Measurements from ENCODE around the gene CDKAL1. TPM values are rescaled to one million over a fixed set of nuclear protein-coding genes. Genes with fewer than 3 reads are reported as not detected.

Gene CDKAL1
- total RNA-seq, 3 donors from 2014 or later, result 13.0 to 27.2 (median 18.0) TPM

GRCh38 chr6:20866036-20866435 lies 331.8 kb downstream of the CDKAL1 start:
- no peaks in the 10 kb centered on the region for H3K9me3 ChIP-seq
- no peaks in the 10 kb centered on the region for H3K27me3 ChIP-seq
- no peak overlapping the region for H3K4me3 ChIP-seq
- no peak overlapping the region for H3K27ac ChIP-seq
- H3K36me3 ChIP-seq, result no peaks in the 10 kb centered on the region
- intact Hi-C loops (cut with DNase I; ENCODE audit: low total_unique reads), result no loop called here
- TF ChIP-seq POLR2AphosphoS5 (IDR thresholded peaks at IDR 0.05), result no peak
- TF ChIP-seq CTCF (IDR thresholded peaks at IDR 0.05), result no peak
- no peak for TF ChIP-seq POLR2A (IDR thresholded peaks at IDR 0.05)
- no peak for DNase-seq (ENCODE audit: low spot score in 2 of 2)
- no peaks in the 10 kb centered on the region for H3K4me1 ChIP-seq

GRCh38 chr6:20866935-20867703 lies 332.9 kb downstream of the CDKAL1 start:
- intact Hi-C loops (cut with DNase I; ENCODE audit: low total_unique reads), result no loop called here
- Histone ChIP-seq H3K27ac (no peak overlapping the region), H3K4me3 (no peak overlapping the region), H3K27me3 (no peaks in the 10 kb centered on the region), H3K4me1 (no peaks in the 10 kb centered on the region), H3K36me3 (no peaks in the 10 kb centered on the region), H3K9me3 (no peaks in the 10 kb centered on the region)
- no peak for DNase-seq (ENCODE audit: low spot score in 2 of 2)
- TF ChIP-seq CTCF (IDR thresholded peaks at IDR 0.05) (no peak), POLR2AphosphoS5 (IDR thresholded peaks at IDR 0.05) (no peak), POLR2A (IDR thresholded peaks at IDR 0.05) (no peak)

GRCh38 chr6:20868397-20869096 lies 334.3 kb downstream of the CDKAL1 start:
- intact Hi-C loops (cut with DNase I; ENCODE audit: low total_unique reads), result no loop called here
- no peaks in the 10 kb centered on the region for H3K27me3 ChIP-seq
- no peaks in the 10 kb centered on the region for H3K36me3 ChIP-seq
- TF ChIP-seq POLR2AphosphoS5 (IDR thresholded peaks at IDR 0.05) (no peak), CTCF (IDR thresholded peaks at IDR 0.05) (no peak), POLR2A (IDR thresholded peaks at IDR 0.05) (no peak)
- no peak overlapping the region for H3K4me3 ChIP-seq
- H3K27ac ChIP-seq, result no peak overlapping the region
- H3K9me3 ChIP-seq, result no peaks in the 10 kb centered on the region
- DNase-seq (ENCODE audit: low spot score in 2 of 2), result no peak
- no peaks in the 10 kb centered on the region for H3K4me1 ChIP-seq

- intact Hi-C loops (cut with DNase I; ENCODE audit: low total_unique reads), result no loop called here
- TF ChIP-seq POLR2AphosphoS5 (IDR thresholded peaks at IDR 0.05) (no peak), CTCF (IDR thresholded peaks at IDR 0.05) (no peak), POLR2A (IDR thresholded peaks at IDR 0.05) (no peak)
Measured at GRCh38 chr6:20870021-20870420, 335.8 kb downstream of the CDKAL1 start.

GRCh38 chr6:20870493-20870892 lies 336.2 kb downstream of the CDKAL1 start:
- intact Hi-C loops (cut with DNase I; ENCODE audit: low total_unique reads), result no loop called here
- no peaks in the 10 kb centered on the region for H3K9me3 ChIP-seq
- no peak overlapping the region for H3K4me3 ChIP-seq
- TF ChIP-seq POLR2A (IDR thresholded peaks at IDR 0.05) (no peak), CTCF (IDR thresholded peaks at IDR 0.05) (no peak), POLR2AphosphoS5 (IDR thresholded peaks at IDR 0.05) (no peak)
- H3K36me3 ChIP-seq, result no peaks in the 10 kb centered on the region
- no peaks in the 10 kb centered on the region for H3K27me3 ChIP-seq
- no peak for DNase-seq (ENCODE audit: low spot score in 2 of 2)
- H3K4me1 ChIP-seq, result no peaks in the 10 kb centered on the region
- no peak overlapping the region for H3K27ac ChIP-seq

More at GRCh38 chr6:20870021-20870420, 335.8 kb downstream of the CDKAL1 start:
- H3K36me3 ChIP-seq, result no peaks in the 10 kb centered on the region
- no peaks in the 10 kb centered on the region for H3K9me3 ChIP-seq
- no peak overlapping the region for H3K27ac ChIP-seq
- no peak for DNase-seq (ENCODE audit: low spot score in 2 of 2)
- H3K4me1 ChIP-seq, result no peaks in the 10 kb centered on the region
- no peaks in the 10 kb centered on the region for H3K27me3 ChIP-seq
- no peak overlapping the region for H3K4me3 ChIP-seq
